HepG2 (cell line): ENCODE results near the gene CDSN. TPM values are rescaled to one million over a fixed set of nuclear protein-coding genes. Genes with fewer than 3 reads are reported as not detected.

ENCODE experiments used
- ATAC-seq: fragments of 200-7000 bp; cut with Tn5 transposase; 3 replicates; pipeline ENCODE4 v1.9.1; 2020; ENCODE audit warnings: mild to moderate bottlenecking, moderate library complexity
- BruUV-seq: library from RNA; stranded (reverse); fragments of 400-500 nt; replicated peaks from 2 replicates; lab custom pipeline; 2021; lab: Mats Ljungman, UMichigan
- CTCF ChIA-PET: fragments of 300-600 bp; formaldehyde crosslinking; extraction: SDS; loops from one replicate; lab custom pipeline; 2021; ENCODE audit warnings: low total read pairs, inconsistent platforms, low intra/inter-chr PET ratio; lab: Yijun Ruan, JAX
- POLR2A ChIA-PET: fragments of 350-600 bp; sonication (Branson Sonifier 250); formaldehyde crosslinking; loops from one replicate; lab custom pipeline; 2020; ENCODE audit warnings: antibody characterized with exemption, inconsistent platforms; lab: Yijun Ruan, JAX
- DNase-seq: peaks from one replicate; pipeline ENCODE4 v3.0.0-alpha.2; 2015; ENCODE audit warnings: low spot score
- FAIRE-seq: peaks from 3 replicates; lab custom pipeline; 2011; peaks lifted over from hg19 to GRCh38; lab: Jason Lieb, UNC
- H2AFZ ChIP-seq: one replicate; pipeline ENCODE4 v1.6.1; 2011; ENCODE audit warnings: low read length, inconsistent platforms
- H3K27ac ChIP-seq: fragments of 300-600 bp; 3 replicates; pipeline ENCODE4 v1.8.0; 2011; ENCODE audit warnings: mixed run types, mild to moderate bottlenecking, mixed read lengths, low read length, inconsistent platforms; ENCODE audit not compliant: insufficient read depth; ENCODE audit errors: extremely low read length
- H3K27me3 ChIP-seq, 2 experiments: fragments of 200-600 bp in 1 of 2; 2 replicates in 1 of 2; 3 replicates in 1 of 2; pipeline versions ENCODE4 v1.6.0 to v1.8.0; 2011; ENCODE audit warnings: low read length in 2 of 2, mild to moderate bottlenecking in 2 of 2, moderate library complexity in 2 of 2, inconsistent platforms in 1 of 2; ENCODE audit not compliant: insufficient read depth in 2 of 2, control insufficient read depth in 1 of 2
- H3K36me3 ChIP-seq, 2 experiments: fragments of 200-600 bp in 1 of 2; replicated peaks in 1 of 2; 2 replicates in 1 of 2; 3 replicates in 1 of 2; pipeline versions ENCODE4 v1.5.1 to v1.8.0; 2011; ENCODE audit warnings: low read length in 2 of 2, inconsistent platforms in 1 of 2; ENCODE audit not compliant: insufficient read depth in 2 of 2, control insufficient read depth in 1 of 2
- H3K4me1 ChIP-seq: 2 replicates; pipeline ENCODE4 v1.5.1; 2012; ENCODE audit warnings: low read length, inconsistent platforms; ENCODE audit not compliant: insufficient read depth
- H3K4me2 ChIP-seq: 2 replicates; pipeline ENCODE4 v1.6.0; 2011; ENCODE audit warnings: low read depth, low read length, inconsistent platforms
- H3K4me3 ChIP-seq, 3 experiments: fragments of 200-600 bp in 1 of 3; sonication (generic), shearing (Covaris generic) in 1 of 3; replicated peaks in 1 of 3; 2 replicates each; pipeline ENCODE4 v1.5.1; 2011 to 2016; ENCODE audit warnings: low read length in 3 of 3, inconsistent platforms in 2 of 3, low read depth in 2 of 3, mild to moderate bottlenecking in 2 of 3, control low read depth in 1 of 3, mixed read lengths in 1 of 3; ENCODE audit not compliant: insufficient read depth in 1 of 3
- H3K79me2 ChIP-seq: one replicate; pipeline ENCODE4 v1.6.1; 2011; ENCODE audit warnings: low read length, inconsistent platforms; ENCODE audit not compliant: insufficient read depth
- H3K9ac ChIP-seq: 2 replicates; pipeline ENCODE4 v1.6.0; 2011; ENCODE audit warnings: mild to moderate bottlenecking, low read depth, low read length, inconsistent platforms; ENCODE audit not compliant: insufficient read depth
- H3K9me3 ChIP-seq: 2 replicates; pipeline ENCODE4 v1.5.1; 2012; ENCODE audit warnings: mild to moderate bottlenecking, low read length
- H4K20me1 ChIP-seq: 2 replicates; pipeline ENCODE4 v1.6.0; 2011; ENCODE audit warnings: inconsistent platforms, mild to moderate bottlenecking, low read length, moderate library complexity; ENCODE audit not compliant: insufficient read depth
- AGO1 ChIP-seq: fragments of 200-400 bp; formaldehyde crosslinking; IDR thresholded peaks from 2 replicates; pipeline ENCODE4 v1.6.1; 2017; ENCODE audit warnings: mild to moderate bottlenecking, low read depth, low read length, moderate library complexity; ENCODE audit not compliant: poor library complexity, severe bottlenecking
- AKAP8 ChIP-seq: sonication (generic); formaldehyde crosslinking; IDR thresholded peaks from 2 replicates; pipeline ENCODE4 v1.5.1; 2020; ENCODE audit warnings: mild to moderate bottlenecking, missing genetic modification reagents
- BHLHE40 ChIP-seq: IDR thresholded peaks from 2 replicates; pipeline ENCODE4 v1.6.1; 2011; ENCODE audit warnings: low read length, improper control_type of control experiment
- HHEX ChIP-seq: IDR thresholded peaks from 2 replicates; pipeline ENCODE4 v1.6.1; 2016; ENCODE audit warnings: control low read depth
- ISX ChIP-seq: sonication (generic); formaldehyde crosslinking; conservative IDR thresholded peaks from 2 replicates; pipeline ENCODE4 v1.5.0; 2020; ENCODE audit warnings: missing genetic modification reagents
- KDM6A ChIP-seq: IDR thresholded peaks from 2 replicates; pipeline ENCODE4 v1.6.1; 2016; ENCODE audit warnings: low read depth
- MAF1 ChIP-seq: sonication (generic); formaldehyde crosslinking; IDR thresholded peaks from 2 replicates; pipeline ENCODE4 v1.5.0; 2020; ENCODE audit warnings: missing genetic modification reagents, borderline replicate concordance
- PHF21A ChIP-seq: sonication (generic); formaldehyde crosslinking; IDR thresholded peaks from 2 replicates; pipeline ENCODE4 v1.5.0; 2020; ENCODE audit warnings: mild to moderate bottlenecking, missing genetic modification reagents
- SNRNP70 ChIP-seq: fragments of 200-400 bp; formaldehyde crosslinking; IDR thresholded peaks from 2 replicates; pipeline ENCODE4 v1.6.1; 2017; ENCODE audit warnings: mild to moderate bottlenecking, low read depth, low read length, moderate library complexity
- SP5 ChIP-seq: IDR thresholded peaks from 2 replicates; pipeline ENCODE4 v1.6.1; 2016; ENCODE audit warnings: low read depth, borderline replicate concordance
- TEAD2 ChIP-seq: sonication (generic); formaldehyde crosslinking; IDR thresholded peaks from 2 replicates; pipeline ENCODE4 v1.9.0; 2021; ENCODE audit warnings: missing genetic modification reagents
- ZNF337 ChIP-seq: sonication (generic); formaldehyde crosslinking; IDR thresholded peaks from 2 replicates; pipeline ENCODE4 v1.5.1; 2020; ENCODE audit warnings: missing genetic modification reagents, low read depth, mild to moderate bottlenecking, borderline replicate concordance
- ZNF530 ChIP-seq: sonication (generic); formaldehyde crosslinking; IDR thresholded peaks from 2 replicates; pipeline ENCODE4 v1.5.0; 2020; ENCODE audit warnings: low read depth, mild to moderate bottlenecking, missing genetic modification reagents
- ZNF552 ChIP-seq: sonication (generic); formaldehyde crosslinking; IDR thresholded peaks from 2 replicates; pipeline ENCODE4 v1.9.0; 2022; ENCODE audit warnings: missing genetic modification reagents, mild to moderate bottlenecking, borderline replicate concordance
- ZNF746 ChIP-seq: sonication (generic); formaldehyde crosslinking; IDR thresholded peaks from 2 replicates; pipeline ENCODE4 v1.8.0; 2022; ENCODE audit warnings: mild to moderate bottlenecking, missing genetic modification reagents
- WGBS: methylation state at CpG from one replicate; pipeline ENCODE4 v1.1.6; 2017; ENCODE audit warnings: low lambda C conversion rate; 5-methylcytosine and 5-hydroxymethylcytosine counted together
- in situ Hi-C: cut with HindIII; loops from 2 replicates; pipeline ENCODE4 v1.10.0; 2017; ENCODE audit warnings: low pct_unique_long_range_greater_than_20kb; ENCODE audit not compliant: extremely low pct_ligation_motif_present
- intact Hi-C: fragments of 100-400 bp; cut with micrococcal nuclease; formaldehyde crosslinking; loops from one replicate; pipeline ENCODE4 v1.10.0; 2022; ENCODE audit not compliant: unreplicated experiment
- polyA plus RNA-seq, 8 experiments: library from polyadenylated mRNA; depleted of rRNA in 3 of 8; stranded (reverse) in 7 of 8; unstranded in 1 of 8; fragments of >200 nt; fragmentation: Illumina TruSeq in 4 of 8; extraction: Trizol in 4 of 8; gene quantifications; 2 replicates each; pipeline versions ENCODE4 v1.2.1 to v1.2.3, GENCODE V29; 2011 to 2016; ENCODE audit warnings: low read depth in 4 of 8, missing spikeins in 1 of 8, mixed read lengths in 1 of 8; ENCODE audit not compliant: insufficient read depth in 1 of 8
- total RNA-seq, 5 experiments: library from RNA; depleted of rRNA; stranded (reverse); fragments of >200 nt; fragmentation: Illumina TruSeq; extraction: Trizol; gene quantifications; 2 replicates each; pipeline ENCODE4 v1.2.3, GENCODE V29; 2016; ENCODE audit warnings: low read depth in 1 of 5
- TF ChIP-seq, protein P1 (sequence below): IDR thresholded peaks from 2 replicates; pipeline ENCODE4 v1.6.1; 2018; ENCODE audit warnings: missing genetic modification reagents, mild to moderate bottlenecking, missing compliant biosample characterization

The CDSN gene
- total and polyA plus RNA-seq, 2 of the 13 experiments (the other 11 are each of a cell fraction or from before 2014, with no cell fraction given) = not detected

GRCh38 chr6:31125586-31126363 is 5.5 kb upstream of the CDSN start:
- Histone ChIP-seq H3K4me3 (no peak overlapping the region), H3K9ac (no peak overlapping the region), H3K79me2 (no peaks in the 10 kb centered on the region), H3K27ac (no peak overlapping the region), H3K4me2 (no peak overlapping the region), H3K9me3 (no peaks in the 10 kb centered on the region), H4K20me1 (no peaks in the 10 kb centered on the region), H3K36me3 (no peaks in the 10 kb centered on the region), H2AFZ (no peak overlapping the region), H3K27me3 (peaks cover 0 to 49% of the 10 kb centered on the region in 2 experiments; a peak in 3 of 5 replicates), H3K4me1 (peaks cover 7% of the 10 kb centered on the region)
- TF ChIP-seq BHLHE40 (no peak), ZNF746 (CRISPR knock-in tag) (no peak), ZNF530 (no peak)
- POLR2A ChIA-PET = no interaction called here
- FAIRE-seq (no peak), DNase-seq (no peak), ATAC-seq (no peak)
- in situ Hi-C loops = no loop called here
- WGBS = 21% methylated on average over 12 of the region's 12 CpGs
- CTCF ChIA-PET = no interaction called here
- BruUV-seq = no TSS peak
- intact Hi-C loops = loop anchor here (2.0 kb wide), 1 partner anchor 17 kb away; no protein-coding TSS in a partner anchor

DNA sequence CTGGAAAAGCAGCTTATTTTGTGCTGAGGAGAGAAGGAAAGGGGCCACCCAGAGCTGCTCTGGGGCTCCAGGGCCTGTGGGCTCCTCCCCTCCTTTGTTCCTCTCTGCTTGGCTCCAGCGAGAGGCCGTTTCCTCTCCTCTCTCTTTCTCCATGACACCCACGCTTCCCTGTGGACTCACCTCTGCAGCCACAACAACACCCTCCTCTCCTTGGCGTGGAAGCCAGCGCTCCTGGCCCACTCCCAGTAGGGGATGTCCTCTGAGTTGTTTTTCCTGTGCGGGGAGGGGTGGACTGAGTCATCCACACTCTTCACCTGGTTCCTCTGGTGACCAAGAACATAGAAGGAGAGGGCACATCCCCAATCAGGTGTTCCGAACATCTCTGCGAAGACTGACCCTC is 4.9 kb upstream of the CDSN start:
- Histone ChIP-seq H3K36me3 (no peaks in the 10 kb centered on the region), H4K20me1 (no peaks in the 10 kb centered on the region), H3K4me2 (no peak overlapping the region), H3K27ac (no peak overlapping the region), H3K79me2 (no peaks in the 10 kb centered on the region), H2AFZ (no peak overlapping the region), H3K9me3 (no peaks in the 10 kb centered on the region), H3K4me1 (peaks cover 7% of the 10 kb centered on the region), H3K27me3 (peaks cover 1 to 49% of the 10 kb centered on the region in 2 experiments; a peak in 3 of 5 replicates), H3K4me3 (no peak overlapping the region), H3K9ac (no peak overlapping the region)
- ATAC-seq (no peak), FAIRE-seq (no peak), DNase-seq (no peak)
- WGBS = 22% methylated on average over 8 of the region's 8 CpGs
- in situ Hi-C loops (no loop called here), intact Hi-C loops (no loop called here)
- POLR2A ChIA-PET = no interaction called here
- TF ChIP-seq AGO1 (no peak), ISX (CRISPR knock-in tag) (no peak), KDM6A (CRISPR knock-in tag) (no peak), PHF21A (no peak), ZNF337 (CRISPR knock-in tag) (no peak), TEAD2 (no peak), AKAP8 (no peak), MAF1 (no peak), ZNF552 (CRISPR knock-in tag) (no peak), SP5 (CRISPR knock-in tag) (no peak), SNRNP70 (no peak), HHEX (CRISPR knock-in tag) (no peak)
- TF ChIP-seq, protein P1, sequence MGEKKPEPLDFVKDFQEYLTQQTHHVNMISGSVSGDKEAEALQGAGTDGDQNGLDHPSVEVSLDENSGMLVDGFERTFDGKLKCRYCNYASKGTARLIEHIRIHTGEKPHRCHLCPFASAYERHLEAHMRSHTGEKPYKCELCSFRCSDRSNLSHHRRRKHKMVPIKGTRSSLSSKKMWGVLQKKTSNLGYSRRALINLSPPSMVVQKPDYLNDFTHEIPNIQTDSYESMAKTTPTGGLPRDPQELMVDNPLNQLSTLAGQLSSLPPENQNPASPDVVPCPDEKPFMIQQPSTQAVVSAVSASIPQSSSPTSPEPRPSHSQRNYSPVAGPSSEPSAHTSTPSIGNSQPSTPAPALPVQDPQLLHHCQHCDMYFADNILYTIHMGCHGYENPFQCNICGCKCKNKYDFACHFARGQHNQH = no peak
- no TSS peak for BruUV-seq
- CTCF ChIA-PET = no interaction called here
